NCI-H2081 treated with DMSO at 0.1 percent for 48 hours (cell line): ENCODE results near the gene F13A1.
"Not testable (repeated sequence)": the region's sequence is repeated elsewhere in the genome, so short reads cannot be mapped to it uniquely, and the experiment has no call there.

Source experiments
- DNase-seq: peaks from one replicate; lab custom pipeline; 2025; lab: John Stamatoyannopoulos, UW

Gene F13A1

GRCh38 chr6:6317825-6318733 is 2.4 kb downstream of the F13A1 start:
- no peak for DNase-seq

DNA sequence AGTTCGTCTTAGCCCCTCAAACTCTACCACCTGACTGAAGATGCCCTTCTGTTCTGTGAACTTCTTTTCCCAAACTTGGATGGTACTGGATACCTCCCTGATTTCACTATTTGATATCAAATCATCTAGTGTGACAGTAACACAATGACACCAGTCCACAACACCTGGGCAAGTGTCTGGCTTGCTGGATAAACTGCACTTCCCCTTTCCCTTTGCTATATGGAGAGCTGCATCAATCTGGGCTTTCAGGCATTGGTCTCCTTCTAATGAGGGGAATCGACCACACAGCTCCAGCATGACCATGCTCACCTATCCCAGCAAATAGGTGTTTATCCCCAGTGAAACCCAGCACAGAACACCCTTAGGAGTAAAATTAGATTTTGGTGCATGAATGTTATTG is 3.1 kb downstream of the F13A1 start:
- no peak for DNase-seq

- DNase-seq, result peak; percentile 2
Observed at GRCh38 chr6:6315660-6316059, 4.8 kb downstream of the F13A1 start.

GRCh38 chr6:6314596-6314995 is 5.9 kb downstream of the F13A1 start:
- DNase-seq, result no peak

- no peak for DNase-seq
Observed at GRCh38 chr6:6312901-6313441, 7.5 kb downstream of the F13A1 start.

DNA sequence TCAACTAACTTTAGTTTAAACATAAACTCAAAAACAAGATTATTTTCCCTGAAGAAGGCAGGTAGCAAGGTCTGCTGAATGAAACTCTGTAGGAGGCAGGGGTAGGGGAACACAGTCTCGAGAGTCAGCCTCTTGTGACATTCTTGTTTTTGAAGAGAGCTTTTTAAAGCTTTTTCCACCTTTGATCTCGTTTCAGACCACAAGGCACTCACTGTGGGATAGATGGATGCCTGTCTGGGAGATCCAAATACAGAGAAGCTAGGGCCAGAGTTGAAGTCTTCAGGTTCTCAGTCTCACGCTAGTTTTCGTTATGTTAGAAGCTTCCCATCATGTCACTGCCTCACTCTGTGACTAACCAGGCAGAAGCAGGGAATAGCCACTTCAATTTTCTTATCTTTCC is 14.9 kb downstream of the F13A1 start:
- no peak for DNase-seq

DNA sequence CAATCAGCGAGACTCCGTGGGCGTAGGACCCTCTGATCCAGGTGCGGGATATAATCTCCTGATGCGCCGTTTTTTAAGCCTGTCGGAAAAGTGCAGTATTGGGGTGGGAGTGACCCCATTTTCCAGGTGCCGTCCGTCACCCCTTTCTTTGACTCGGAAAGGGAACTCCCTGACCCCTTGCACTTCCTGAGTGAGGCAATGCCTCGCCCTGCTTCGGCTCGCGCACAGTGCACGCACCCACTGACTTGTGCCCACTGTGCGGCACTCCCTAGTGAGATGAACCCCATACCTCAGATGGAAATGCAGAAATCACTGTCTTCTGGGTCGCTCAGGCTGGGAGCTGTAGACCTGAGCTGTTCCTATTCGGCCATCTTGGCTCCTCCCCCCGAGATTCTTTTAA is 20.1 kb downstream of the F13A1 start:
- not testable (repeated sequence) for DNase-seq

DNA sequence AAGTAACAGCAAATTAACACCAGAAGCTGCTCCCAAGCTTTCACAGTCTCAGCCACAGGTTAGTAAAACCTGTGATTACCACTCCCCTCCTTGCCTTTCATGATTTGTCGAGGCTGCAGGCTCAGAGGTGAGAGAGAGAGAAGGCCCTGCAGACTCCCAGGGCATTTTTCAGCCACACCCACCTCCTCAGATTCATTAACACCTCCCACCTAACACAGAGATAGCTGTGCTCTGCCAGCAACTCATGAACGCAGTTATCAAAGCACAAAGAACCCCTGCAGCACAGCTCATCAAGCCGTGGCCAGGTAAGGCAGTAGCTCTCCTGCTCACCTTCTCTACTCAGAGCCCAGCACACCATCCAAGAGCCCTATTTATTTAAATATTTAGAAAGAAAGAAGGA is 27.1 kb downstream of the F13A1 start:
- DNase-seq, result no peak

- no peak for DNase-seq
Observed at GRCh38 chr6:6287415-6287814, 33.0 kb downstream of the F13A1 start.

GRCh38 chr6:6285679-6286078 is 34.8 kb downstream of the F13A1 start:
- no peak for DNase-seq

DNA sequence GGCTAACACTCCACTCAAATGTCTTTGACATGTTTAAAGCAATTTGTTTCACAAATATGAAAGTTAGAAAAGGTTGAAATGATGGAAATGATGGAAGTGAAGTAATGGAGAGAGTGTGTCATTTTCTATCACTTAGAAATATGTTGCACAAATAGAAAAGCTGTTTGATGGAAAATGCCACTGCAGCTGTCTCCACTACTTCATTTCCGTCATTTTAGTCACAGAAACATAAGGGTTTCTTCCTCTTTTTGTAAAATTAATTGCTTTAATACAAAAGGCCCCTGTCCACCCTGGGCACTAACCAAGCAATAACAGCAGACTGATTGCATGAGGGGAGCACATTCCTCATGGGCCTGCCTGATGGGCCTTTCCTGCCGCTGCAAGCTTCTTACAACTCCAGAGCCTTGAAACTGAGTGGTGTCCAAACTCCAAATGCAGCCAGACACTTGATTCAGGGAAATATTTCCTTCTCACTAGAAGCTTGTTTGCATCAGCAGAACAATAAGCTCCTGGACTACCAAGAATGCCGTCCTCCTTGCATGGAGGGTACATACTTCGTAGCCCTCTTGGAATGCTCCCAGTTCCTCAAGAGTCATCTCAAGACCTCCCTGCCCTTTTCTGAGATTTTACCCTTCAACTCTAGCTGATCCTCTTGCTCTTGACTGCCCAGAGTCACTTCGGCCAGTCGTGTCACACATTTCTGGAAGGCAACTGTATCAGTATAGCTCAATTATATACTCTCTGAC is 36.1 kb downstream of the F13A1 start:
- DNase-seq, result no peak

GRCh38 chr6:6283746-6284145 is 36.7 kb downstream of the F13A1 start:
- DNase-seq, result no peak

GRCh38 chr6:6282716-6283115 is 37.7 kb downstream of the F13A1 start:
- no peak for DNase-seq

GRCh38 chr6:6277413-6277812 is 43.0 kb downstream of the F13A1 start:
- DNase-seq, result no peak

DNA sequence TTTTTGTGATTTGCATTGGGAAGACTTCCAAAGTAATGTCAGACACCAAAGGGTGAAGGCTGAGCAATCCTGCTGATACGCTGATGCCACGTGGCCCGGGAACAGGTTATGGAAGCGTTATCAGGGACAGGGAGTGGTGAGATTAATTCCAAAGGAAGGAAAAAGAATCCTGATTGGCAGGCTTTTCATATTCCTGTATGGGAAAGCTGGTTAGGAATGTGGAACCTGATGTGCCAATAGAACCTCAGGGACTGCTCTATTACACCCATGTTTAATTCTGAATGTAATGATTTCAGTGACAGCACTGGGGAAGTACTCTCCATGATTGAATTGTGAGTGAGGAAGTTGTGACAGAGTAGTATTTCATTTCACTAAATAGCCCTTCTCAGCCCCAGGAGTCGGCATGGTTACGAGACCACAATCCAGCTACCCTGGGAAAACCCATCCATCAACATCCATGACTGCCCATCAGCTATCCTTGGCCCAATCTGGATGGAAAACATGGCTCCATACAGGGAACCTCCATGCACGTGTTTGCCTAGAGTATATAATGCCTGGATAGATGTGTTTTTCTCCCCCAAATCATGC is 49.4 kb downstream of the F13A1 start:
- no peak for DNase-seq

DNA sequence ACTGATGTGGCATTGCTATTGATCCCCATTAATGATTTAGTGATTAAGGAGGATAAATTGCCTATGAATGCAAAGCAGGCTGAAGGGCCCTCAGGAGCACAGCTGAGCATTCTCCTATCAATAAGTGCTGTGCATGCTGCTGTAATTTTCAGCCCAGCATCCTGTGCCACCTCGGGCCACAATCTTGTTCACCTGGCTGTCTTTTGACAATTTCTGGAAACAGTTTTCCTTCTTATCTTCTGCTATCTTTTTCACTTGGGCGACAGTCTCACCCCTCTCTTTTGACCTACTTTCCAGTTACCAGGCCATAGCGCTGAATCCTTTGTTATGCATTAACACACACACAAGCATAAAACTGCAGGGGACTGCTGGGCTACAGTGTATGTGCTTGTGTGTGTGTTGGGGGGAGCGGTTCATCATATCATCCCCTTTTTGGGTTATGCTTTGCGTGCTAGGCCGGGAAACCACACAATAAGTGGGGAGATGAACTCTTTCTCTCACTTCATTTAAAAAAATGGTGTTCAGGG is 60.2 kb downstream of the F13A1 start:
- DNase-seq, result no peak

DNA sequence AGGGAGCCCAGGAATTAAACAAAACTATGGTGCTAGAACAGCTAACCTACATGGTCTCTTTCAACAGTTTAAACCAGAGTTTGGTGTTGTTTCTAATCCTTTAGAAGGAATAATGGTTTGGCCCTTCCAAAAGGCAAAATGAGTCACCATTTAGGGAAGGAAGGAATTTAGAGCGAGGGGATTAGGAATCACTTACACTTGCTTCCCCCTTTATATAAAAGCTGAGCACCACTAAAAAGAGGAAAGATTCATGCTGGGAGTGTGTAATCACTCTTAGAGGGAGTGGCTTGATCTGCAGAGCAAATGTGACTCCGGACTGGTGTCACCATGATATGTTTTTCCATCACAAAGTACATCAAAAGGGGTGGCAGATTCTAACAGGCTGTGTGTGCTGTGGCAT is 63.6 kb downstream of the F13A1 start:
- DNase-seq, result no peak

DNA sequence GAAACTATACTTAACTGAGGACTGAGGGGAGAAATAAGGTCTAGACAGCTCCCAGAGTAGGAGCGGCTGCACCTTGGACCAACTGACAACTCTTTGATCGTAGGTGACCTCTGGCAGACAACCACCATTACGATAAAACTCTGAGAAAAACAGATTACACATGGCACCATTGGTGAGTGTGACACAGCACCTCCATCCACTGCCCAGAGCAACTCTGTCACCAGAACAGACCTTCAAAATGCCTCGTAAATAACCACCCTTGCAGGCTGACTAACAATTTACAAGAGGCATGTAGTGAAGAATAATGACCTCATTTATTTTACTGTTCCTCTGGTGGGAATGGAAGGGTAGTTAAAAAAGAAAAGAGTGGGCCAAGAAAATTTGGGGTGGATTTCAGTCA is 64.2 kb downstream of the F13A1 start:
- DNase-seq, result no peak

DNA sequence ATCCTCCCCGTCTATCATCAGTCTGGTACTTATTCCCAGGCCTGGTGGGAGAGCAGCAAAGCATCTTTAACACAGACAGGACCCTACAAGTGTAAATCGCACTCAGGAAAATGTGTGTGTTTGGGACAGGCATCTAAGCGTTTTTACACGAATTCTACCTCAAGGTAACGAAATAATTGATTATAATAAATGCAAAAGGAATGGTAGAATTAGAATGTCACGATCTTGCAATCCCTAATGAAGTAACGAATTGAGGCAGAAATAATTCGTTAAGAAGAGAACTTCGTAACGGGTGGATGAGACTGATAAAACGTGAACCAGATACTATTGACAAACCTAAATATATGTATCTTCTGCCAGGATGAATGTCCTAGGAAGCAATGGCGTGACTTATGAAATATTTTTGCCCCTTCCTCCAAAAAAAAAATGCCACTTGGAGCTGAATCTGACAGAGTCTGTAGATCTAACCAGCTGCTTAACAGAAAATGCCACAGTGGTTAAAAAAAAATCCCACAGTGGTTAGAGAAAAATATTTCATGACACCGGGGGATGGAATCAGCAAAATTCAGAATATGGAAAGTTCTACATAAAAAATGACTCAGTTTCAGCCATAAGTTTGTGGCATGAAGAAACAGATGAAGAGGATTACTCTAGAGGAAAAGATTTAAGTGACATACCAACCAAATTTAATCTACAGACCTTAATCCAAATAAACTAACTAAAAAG is 68.7 kb downstream of the F13A1 start:
- DNase-seq, result no peak

GRCh38 chr6:6248651-6249050 is 71.8 kb downstream of the F13A1 start:
- DNase-seq, result no peak

DNA sequence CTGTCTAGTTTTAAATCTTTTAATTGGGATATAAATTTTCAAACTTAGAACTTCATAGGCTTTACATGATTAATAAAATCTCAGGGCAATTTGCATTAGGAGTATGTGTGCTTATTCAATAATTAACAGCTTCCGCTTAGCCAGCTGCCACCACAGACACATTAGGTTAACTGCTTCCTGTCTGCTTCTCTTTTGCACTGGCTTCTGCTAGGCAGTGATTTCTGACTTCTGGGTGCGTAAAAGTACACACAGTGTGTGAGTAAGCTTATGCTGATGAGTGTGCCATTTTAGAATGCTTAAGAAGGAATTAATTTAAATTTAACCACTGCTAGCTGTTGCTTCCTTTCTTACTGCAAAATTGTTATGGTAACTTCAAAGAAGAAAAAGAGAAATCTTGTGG is 73.9 kb downstream of the F13A1 start:
- DNase-seq, result peak; percentile 3

- no peak for DNase-seq
Observed at GRCh38 chr6:6244624-6245023, 75.8 kb downstream of the F13A1 start.
